Pons (tissue), 1 donor: Measurements from ENCODE around the gene SYTL3.
"Not testable (repeated sequence)": the region's sequence is repeated elsewhere in the genome, so short reads cannot be mapped to it uniquely, and the experiment has no call there.

Source experiments
- DNase-seq: peaks from one replicate; pipeline ENCODE4 v3.0.0-alpha.2; 2016; ENCODE audit warnings: low spot score

SYTL3 gene

DNA sequence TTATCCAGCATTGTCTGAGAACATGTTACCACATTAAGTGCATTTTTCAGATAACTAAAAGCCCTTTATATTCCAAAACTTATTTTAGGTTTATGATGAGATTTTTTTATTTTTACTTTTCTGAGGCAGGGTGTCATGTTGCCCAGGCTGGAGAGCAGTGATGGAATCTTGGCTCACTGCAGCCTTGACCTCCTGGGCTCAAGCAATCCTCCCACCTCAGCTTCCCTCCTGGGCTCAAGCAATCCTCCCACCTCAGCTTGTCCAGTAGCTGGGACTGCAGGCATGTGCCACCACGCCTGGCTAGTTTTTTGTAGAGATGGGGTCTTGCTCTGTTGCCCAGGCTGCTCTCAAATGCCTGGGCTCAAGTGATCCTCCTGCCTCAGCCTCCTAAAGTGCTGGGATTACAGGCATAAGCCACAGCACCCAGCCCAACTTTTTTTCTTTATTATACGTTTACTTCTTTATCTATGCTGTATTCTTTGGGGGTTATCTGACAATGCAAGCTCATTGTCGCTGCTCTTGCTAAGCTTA, 11.5 kb upstream of the SYTL3 start:
- DNase-seq = no peak

- DNase-seq = no peak
These were observed 10.8 kb upstream of the SYTL3 start for GRCh38 chr6:158639056-158639455.

DNA sequence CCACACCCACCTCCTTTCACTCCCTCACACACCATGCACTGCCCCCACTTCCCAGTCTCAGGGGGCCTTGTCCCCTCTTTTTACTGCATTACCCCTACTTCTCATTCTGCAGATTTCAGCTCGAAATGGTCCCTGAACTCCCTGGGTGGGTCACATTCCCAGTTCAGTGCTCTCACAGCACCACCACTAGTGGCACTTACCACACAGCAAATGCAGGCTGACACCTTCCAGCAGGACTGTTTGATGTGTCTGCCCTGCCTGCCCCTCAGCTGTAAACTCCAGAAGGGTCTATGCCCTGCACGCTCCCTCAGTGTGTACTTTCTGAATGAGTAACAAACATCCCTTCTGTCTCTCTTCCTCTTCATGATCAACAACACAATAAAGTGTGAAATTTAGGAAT, 9.3 kb upstream of the SYTL3 start:
- no peak for DNase-seq

- no peak for DNase-seq
These were observed 7.7 kb upstream of the SYTL3 start for GRCh38 chr6:158642097-158642601.

GRCh38 chr6:158643836-158644230, 6.0 kb upstream of the SYTL3 start:
- peak; percentile 14 for DNase-seq

- DNase-seq = peak; percentile 82
These were observed 5.4 kb upstream of the SYTL3 start, which contains the start of gene DYNLT1 for GRCh38 chr6:158644231-158645063. DYNLT1 (minus strand) TSS chr6:158644743; CDS start chr6:158644708, 35 bp downstream.

GRCh38 chr6:158645064-158646022, 4.5 kb upstream of the SYTL3 start:
- no peak for DNase-seq

- DNase-seq = no peak
These were observed 3.6 kb upstream of the SYTL3 start for GRCh38 chr6:158646023-158646910.

DNA sequence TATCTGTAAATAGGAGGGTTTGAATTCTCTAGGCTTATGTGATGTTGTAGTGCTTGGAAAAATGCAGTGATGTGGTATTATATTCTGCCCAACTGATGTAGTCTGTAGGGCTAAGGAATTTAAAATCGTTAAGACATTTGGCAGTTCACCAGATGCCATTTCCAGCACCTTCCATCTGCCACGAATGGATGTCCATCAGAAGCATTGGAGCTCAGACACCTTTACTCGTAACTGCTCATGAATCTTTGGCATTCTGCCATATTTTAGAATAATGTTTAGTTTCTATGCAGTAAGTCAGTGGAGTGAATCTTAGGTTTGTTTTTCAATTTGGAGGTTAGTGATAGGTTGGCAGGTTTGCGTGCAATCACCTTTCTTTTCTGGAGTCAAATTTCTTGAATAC, 2.4 kb upstream of the SYTL3 start:
- no peak for DNase-seq

DNA sequence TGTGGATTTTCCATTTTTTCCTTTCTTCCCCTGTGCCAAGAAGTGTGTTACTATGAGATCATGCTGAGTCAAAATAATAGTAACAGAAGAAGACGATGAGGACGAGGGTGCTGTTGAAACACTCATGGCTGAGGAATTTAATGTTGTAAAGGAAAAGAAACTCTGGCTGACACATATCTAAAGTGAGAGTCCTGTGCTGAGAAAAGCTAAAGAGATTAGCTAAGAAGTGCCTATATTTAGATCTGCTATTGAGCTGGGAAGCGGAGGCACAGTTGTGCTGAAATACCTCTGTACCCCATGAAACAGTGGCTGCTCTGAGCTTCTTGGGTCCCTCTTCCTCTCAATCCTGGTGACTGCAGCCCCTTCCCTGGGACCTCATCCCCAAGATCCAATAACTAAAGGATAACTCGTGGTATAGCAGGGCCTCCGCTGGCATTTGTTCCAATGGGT, 1.1 kb upstream of the SYTL3 start:
- DNase-seq = no peak

- DNase-seq = not testable (repeated sequence)
These were observed 2.3 kb downstream of the SYTL3 start for GRCh38 chr6:158651981-158652737.

GRCh38 chr6:158653577-158654354, 3.9 kb downstream of the SYTL3 start:
- DNase-seq = peak; percentile 44

DNA sequence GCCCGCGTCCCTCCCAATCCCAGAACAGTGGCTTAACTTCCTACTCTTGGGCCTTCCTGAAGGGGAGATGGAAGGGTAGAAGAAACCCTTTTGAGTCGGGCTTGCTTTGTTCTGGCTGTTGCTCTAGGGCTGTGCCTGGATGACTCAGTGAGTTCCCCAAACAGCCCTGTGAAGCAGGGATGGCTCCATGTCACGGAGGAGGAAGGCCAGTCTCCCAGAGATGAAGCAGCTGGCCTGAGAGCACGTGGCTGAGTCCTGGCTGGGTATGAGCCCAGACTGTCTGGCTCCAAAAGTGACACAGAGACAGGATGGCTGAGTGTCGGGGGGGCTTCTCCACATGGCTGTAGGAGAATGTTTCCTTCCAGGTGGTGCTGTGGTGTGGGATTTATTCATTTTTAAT, 4.6 kb downstream of the SYTL3 start:
- DNase-seq = peak; percentile 90

DNA sequence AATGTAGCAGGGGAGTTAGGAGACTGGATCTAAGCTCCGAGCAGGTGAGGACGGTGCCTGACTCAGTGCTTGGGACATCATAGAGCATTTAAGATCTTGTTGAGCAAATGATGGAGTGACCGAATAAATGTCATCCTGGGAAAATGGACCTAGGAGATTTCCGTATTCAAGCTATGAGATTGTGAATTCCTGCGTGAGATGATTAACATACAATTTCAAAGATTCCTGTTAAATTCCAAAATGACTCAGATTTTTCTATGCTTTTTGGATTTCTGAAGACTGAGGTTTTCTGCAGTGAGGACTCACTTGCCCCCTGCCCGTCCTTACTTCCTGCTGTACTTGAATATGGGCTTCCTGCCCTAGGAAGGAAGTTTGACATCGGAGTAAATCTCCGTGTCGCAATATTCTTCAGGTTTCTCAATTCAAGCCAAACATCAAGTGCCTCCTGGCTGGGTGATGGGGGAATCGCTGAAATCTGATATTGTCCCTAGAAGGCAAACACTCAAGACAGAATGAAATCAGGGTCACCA, 5.2 kb downstream of the SYTL3 start:
- DNase-seq = peak; percentile 65

DNA sequence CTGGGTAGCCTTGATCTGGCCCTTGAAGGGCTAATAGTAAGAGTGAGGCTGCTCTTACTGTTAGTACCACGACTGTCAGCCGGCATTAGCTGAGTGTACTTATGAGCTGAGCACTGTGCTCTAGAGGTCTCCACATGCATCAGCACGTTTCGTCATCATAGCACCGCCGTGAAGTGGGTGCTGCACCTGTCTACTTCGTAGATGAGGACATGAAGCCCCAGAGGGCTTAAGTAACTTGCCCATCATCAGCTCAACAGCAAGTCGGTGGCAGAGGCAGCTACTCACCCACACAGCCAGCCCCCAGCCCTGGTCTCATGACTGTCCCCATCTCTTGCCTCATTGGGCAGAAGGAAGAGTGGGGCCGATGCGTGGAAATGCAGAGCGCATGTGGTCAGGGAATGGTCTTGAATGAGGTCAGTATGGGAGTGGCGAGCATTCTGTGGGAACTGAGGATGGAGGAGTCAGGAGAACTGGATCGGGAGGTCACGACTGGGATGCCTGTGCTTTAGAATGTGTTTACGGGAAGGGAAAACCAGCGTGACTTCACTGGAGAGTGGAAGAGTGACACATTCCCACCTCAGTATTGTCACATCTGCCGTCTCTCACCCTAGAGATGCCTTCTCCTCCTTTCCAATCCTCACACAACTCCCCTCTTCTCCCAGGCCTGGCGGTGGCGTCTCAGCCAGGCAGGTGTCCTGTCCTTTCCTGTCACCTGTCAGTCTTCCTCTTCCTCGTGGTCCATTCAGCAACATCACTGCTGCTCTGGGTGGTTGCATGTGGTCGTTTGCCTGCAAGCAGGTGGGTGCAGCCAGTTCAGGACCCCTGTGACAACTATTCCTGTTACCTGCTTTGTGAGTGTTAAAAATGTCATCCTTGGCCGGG, 6.0 kb downstream of the SYTL3 start:
- DNase-seq = no peak

- DNase-seq = not testable (repeated sequence)
These were observed 7.1 kb downstream of the SYTL3 start for GRCh38 chr6:158656986-158657385.

- no peak for DNase-seq
These were observed 10.5 kb downstream of the SYTL3 start for GRCh38 chr6:158660333-158660754.

GRCh38 chr6:158661156-158661685, 11.4 kb downstream of the SYTL3 start:
- DNase-seq = no peak
